ENCODE data around the gene SUCLG2.
A peak's percentile ranks its signal among the peaks of the same experiment; 100 is the strongest.

SUCLG2 gene

DNA sequence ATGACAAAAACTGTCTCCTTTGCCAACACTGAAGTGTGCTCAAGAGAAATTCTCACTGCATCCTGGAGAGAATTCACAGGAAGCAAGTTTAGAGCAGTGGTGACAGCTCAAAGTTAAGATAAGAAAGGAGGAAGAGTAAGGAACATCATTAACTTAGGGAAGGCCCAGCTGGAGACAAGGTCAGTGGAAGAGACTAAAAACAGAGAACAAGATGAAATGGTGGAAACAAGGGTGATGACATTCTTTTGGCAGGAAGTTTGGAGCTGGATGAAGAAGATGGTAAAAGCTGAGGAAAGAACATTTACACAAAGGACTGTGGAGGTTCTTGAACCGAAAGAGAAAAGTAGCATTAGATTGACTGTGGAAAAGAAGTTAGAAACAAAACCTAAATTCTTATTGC, 6.7 kb upstream of the SUCLG2 start:
- Mint-ChIP-seq H3K4me3 (no peak overlapping the region), H3K27ac (no peak overlapping the region), H3K27me3 (ENCODE audit: low read depth) (peaks cover 13% of the 10 kb centered on the region), H3K9me3 (peaks cover 29% of the 10 kb centered on the region), H3K36me3 (ENCODE audit: low read depth) (peaks cover 16% of the 10 kb centered on the region), H3K4me1 (ENCODE audit: low read depth) (peaks cover 30% of the 10 kb centered on the region)

DNA sequence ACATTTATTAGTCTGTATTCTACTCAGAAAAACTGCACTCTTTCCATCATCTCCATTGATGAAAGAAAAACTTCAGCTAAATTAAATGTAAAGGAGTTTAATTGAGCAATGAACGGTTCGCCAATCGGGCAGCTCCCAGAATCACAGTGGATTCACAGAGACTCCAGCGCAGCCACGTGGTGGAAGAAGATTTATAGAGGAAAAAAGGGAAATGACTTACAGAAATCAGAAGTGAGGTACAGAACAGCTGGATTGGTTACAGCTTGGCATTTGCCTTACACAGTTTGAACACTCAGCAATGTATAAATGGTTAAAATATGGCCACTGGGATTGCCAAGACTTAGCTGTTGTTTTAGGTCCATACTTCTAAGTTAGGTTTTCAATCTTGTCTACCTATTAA, 2.8 kb upstream of the SUCLG2 start:
- Mint-ChIP-seq H3K9me3 (peaks cover 36% of the 10 kb centered on the region), H3K4me1 (ENCODE audit: low read depth) (peaks cover 42% of the 10 kb centered on the region), H3K36me3 (ENCODE audit: low read depth) (peaks cover 26% of the 10 kb centered on the region), H3K4me3 (no peak overlapping the region), H3K27me3 (ENCODE audit: low read depth) (peaks cover 13% of the 10 kb centered on the region), H3K27ac (peak overlapping the region; percentile 39)

DNA sequence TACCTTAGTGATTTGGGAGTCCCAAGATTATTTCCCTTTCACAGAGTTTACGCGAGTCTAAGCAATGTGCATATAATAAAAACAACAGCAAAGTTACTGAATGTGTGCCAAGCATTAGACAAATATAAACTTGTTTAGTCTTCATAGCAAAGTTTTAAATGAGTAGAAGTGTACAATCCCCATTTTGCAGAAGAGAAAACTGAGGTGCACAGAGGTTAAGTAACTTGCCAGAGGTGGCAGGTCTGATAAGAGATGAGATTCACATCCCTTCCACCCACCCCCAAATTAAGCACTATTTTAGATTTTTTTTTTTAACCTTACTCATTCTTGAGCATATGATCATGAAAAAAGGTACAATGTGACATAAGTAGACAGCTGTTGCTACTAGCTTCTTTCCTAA, 2.2 kb upstream of the SUCLG2 start:
- Mint-ChIP-seq H3K27ac (no peak overlapping the region), H3K36me3 (ENCODE audit: low read depth) (peaks cover 32% of the 10 kb centered on the region), H3K4me3 (no peak overlapping the region), H3K4me1 (ENCODE audit: low read depth) (peaks cover 48% of the 10 kb centered on the region), H3K9me3 (peaks cover 36% of the 10 kb centered on the region), H3K27me3 (ENCODE audit: low read depth) (peaks cover 13% of the 10 kb centered on the region)

DNA sequence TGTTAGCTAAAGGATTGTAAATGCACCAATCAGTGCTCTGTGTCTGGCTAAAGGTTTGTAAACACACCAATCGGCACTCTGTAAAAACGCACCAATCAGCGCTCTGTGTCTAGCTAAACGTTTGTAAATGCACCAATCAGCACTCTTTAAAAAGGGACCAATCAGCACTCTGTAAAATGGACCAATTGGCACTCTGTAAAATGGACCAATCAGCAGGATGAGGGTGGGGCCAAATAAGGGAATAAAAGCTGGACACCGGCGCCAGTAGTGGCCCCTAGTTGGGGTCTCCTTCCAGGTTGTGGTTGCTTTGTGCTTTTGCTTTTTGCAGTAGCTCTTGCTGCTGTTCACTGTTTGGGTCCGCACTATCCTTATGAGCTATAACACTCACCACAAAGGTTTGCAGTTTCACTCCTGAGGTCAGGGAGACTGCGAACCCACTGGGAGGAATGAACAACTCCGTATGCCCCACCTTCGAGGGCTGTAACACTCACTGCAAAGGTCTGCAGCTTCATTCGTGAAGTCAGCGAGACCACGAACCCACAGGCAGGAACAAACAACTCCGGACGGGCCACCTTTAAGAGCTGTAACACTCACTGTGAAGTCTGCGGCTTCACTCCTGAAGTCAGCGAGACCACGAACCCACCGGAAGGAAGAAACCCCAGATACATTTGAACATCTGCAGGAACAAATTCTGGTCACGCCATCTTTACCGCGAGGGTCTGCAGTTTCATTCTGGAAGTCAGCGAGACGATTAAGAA, 1.1 kb upstream of the SUCLG2 start:
- Mint-ChIP-seq H3K4me3 (peak overlapping the region; percentile 73), H3K27me3 (ENCODE audit: low read depth) (peaks cover 13% of the 10 kb centered on the region), H3K27ac (peak overlapping the region; percentile 88), H3K4me1 (ENCODE audit: low read depth) (peaks cover 47% of the 10 kb centered on the region), H3K36me3 (ENCODE audit: low read depth) (peaks cover 38% of the 10 kb centered on the region), H3K9me3 (peaks cover 36% of the 10 kb centered on the region)

GRCh38 chr3:67654844-67655177, 399 bp upstream of the SUCLG2 start:
- Mint-ChIP-seq H3K4me3 (peak overlapping the region; percentile 73), H3K27me3 (ENCODE audit: low read depth) (peaks cover 13% of the 10 kb centered on the region), H3K36me3 (ENCODE audit: low read depth) (peaks cover 38% of the 10 kb centered on the region), H3K27ac (peak overlapping the region; percentile 88), H3K4me1 (ENCODE audit: low read depth) (peaks cover 47% of the 10 kb centered on the region), H3K9me3 (peaks cover 34% of the 10 kb centered on the region)

DNA sequence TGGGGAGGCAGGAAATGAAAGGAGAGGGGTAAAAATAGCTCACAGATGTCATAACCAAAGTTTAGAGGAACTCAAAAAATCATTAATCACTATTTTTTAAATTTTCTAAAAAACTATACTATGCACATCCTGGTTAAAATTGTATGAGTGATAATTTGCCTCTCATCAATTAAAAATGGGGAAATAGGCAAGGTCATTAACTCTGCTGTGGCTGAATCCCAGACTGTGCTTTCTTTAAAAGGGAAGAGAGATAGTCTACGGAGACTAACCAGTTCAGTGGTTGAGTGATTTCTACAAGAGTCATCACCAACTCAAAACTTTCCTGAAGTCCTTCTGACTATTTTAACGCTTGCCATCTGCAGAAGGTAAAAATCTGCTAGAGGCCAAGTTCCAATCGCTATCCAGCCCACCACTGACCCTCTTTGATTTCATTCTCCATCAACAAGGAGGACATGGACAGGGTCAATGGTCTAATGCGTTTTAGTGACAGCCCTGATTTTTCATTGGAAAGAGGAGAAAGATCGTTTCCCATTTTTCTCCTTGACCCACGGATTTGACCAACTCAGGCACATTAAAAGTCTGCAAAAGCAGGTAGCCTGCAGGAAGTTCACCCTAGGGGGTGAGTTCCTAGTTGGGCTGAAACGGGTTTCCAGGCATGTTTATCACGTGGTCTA, 850 bp downstream of the SUCLG2 start:
- H3K27ac Mint-ChIP-seq: peak overlapping the region; percentile 60
- H3K36me3 Mint-ChIP-seq (ENCODE audit: low read depth): peaks cover 43% of the 10 kb centered on the region
- H3K9me3 Mint-ChIP-seq: peaks cover 29% of the 10 kb centered on the region
- peak overlapping the region; percentile 74 for H3K4me3 Mint-ChIP-seq
- H3K27me3 Mint-ChIP-seq (ENCODE audit: low read depth): peaks cover 9% of the 10 kb centered on the region
- peaks cover 52% of the 10 kb centered on the region for H3K4me1 Mint-ChIP-seq (ENCODE audit: low read depth)

GRCh38 chr3:67650084-67650483, 4.3 kb downstream of the SUCLG2 start:
- Mint-ChIP-seq H3K4me1 (ENCODE audit: low read depth) (peaks cover 30% of the 10 kb centered on the region), H3K27ac (no peak overlapping the region), H3K36me3 (ENCODE audit: low read depth) (peaks cover 35% of the 10 kb centered on the region), H3K4me3 (no peak overlapping the region), H3K9me3 (no peaks in the 10 kb centered on the region), H3K27me3 (ENCODE audit: low read depth) (no peaks in the 10 kb centered on the region)

DNA sequence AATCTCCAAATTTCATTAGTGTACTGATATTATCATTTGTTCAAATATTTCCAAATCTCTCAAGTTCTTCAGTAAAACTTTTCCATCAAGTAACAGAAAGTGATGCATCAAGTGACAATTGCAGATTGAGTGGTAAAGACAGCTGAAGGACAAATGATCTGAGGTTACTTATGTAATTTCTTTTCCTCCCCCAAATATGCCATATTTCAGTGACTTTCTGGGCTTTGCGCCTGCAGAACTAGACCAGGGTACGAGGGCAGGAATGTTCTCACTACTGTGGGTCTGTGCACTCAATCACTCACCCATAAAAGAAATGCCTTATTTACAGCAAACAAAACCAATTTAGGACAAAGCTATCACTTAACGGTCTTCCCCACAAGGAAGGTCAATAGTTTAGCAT, 4.7 kb downstream of the SUCLG2 start:
- peaks cover 37% of the 10 kb centered on the region for H3K36me3 Mint-ChIP-seq (ENCODE audit: low read depth)
- peaks cover 27% of the 10 kb centered on the region for H3K4me1 Mint-ChIP-seq (ENCODE audit: low read depth)
- H3K9me3 Mint-ChIP-seq: no peaks in the 10 kb centered on the region
- H3K27ac Mint-ChIP-seq: no peak overlapping the region
- no peaks in the 10 kb centered on the region for H3K27me3 Mint-ChIP-seq (ENCODE audit: low read depth)
- no peak overlapping the region for H3K4me3 Mint-ChIP-seq

GRCh38 chr3:67648701-67649100, 5.7 kb downstream of the SUCLG2 start:
- Mint-ChIP-seq H3K36me3 (ENCODE audit: low read depth) (peaks cover 40% of the 10 kb centered on the region), H3K9me3 (no peaks in the 10 kb centered on the region), H3K4me1 (ENCODE audit: low read depth) (peaks cover 29% of the 10 kb centered on the region), H3K27ac (no peak overlapping the region), H3K4me3 (no peak overlapping the region), H3K27me3 (ENCODE audit: low read depth) (no peaks in the 10 kb centered on the region)

DNA sequence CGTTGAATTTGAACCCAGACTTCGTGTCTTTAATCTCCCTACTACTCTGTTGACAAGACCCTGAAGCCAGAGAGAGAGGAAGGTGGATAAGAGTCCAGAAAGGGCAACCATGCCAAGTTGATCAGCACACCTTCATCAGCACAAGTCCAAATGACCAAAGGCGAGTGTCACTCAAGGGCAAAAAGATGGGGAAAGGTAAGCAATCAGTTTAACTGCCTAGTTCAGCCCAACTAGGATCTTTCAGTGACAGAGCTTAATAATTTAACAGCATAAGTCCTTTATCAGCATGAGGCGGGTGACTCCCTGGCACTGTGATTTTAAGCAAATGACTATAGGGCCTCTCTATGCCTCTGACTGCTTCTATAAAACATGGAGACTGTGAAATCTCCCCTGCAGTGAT, 6.2 kb downstream of the SUCLG2 start:
- Mint-ChIP-seq H3K9me3 (no peaks in the 10 kb centered on the region), H3K4me3 (no peak overlapping the region), H3K36me3 (ENCODE audit: low read depth) (peaks cover 42% of the 10 kb centered on the region), H3K27me3 (ENCODE audit: low read depth) (no peaks in the 10 kb centered on the region), H3K27ac (no peak overlapping the region), H3K4me1 (ENCODE audit: low read depth) (peaks cover 26% of the 10 kb centered on the region)

GRCh38 chr3:67647390-67647878, 7.0 kb downstream of the SUCLG2 start:
- H3K36me3 Mint-ChIP-seq (ENCODE audit: low read depth): peaks cover 37% of the 10 kb centered on the region
- no peak overlapping the region for H3K27ac Mint-ChIP-seq
- H3K4me1 Mint-ChIP-seq (ENCODE audit: low read depth): peaks cover 18% of the 10 kb centered on the region
- no peaks in the 10 kb centered on the region for H3K27me3 Mint-ChIP-seq (ENCODE audit: low read depth)
- H3K4me3 Mint-ChIP-seq: no peak overlapping the region
- H3K9me3 Mint-ChIP-seq: no peaks in the 10 kb centered on the region

DNA sequence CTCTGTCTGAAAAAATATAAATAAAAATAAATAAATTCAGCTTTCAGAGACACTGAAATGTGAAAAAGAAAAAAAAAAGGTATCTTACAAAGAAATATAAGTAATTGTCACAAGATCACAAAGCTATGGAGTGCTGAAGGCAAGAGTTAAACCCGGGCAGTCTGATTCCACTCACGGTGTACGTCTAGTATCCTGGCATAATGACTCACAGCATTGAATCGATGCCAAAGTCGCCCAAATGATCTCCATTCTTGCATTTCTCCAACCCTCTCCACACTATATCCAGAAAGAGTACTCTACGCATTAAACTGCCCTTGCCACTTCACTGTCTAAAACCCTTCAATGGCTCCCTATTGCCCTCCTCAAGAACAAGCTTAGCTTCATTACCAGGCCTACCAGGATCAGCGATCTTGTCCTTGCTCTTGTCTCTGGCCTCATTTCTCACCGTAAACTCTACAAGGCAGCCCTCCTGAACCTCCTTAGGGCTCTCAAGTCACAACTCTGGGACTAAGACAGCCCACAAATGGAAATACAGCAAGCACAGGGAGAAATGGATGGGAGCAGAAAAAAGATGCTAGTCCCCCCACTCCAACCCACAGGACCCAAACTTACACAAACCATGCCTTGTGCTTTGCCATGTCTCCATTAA, 7.7 kb downstream of the SUCLG2 start:
- Mint-ChIP-seq H3K4me1 (ENCODE audit: low read depth) (peaks cover 14% of the 10 kb centered on the region), H3K27me3 (ENCODE audit: low read depth) (no peaks in the 10 kb centered on the region), H3K27ac (no peak overlapping the region), H3K9me3 (no peaks in the 10 kb centered on the region), H3K4me3 (no peak overlapping the region), H3K36me3 (ENCODE audit: low read depth) (peaks cover 31% of the 10 kb centered on the region)

DNA sequence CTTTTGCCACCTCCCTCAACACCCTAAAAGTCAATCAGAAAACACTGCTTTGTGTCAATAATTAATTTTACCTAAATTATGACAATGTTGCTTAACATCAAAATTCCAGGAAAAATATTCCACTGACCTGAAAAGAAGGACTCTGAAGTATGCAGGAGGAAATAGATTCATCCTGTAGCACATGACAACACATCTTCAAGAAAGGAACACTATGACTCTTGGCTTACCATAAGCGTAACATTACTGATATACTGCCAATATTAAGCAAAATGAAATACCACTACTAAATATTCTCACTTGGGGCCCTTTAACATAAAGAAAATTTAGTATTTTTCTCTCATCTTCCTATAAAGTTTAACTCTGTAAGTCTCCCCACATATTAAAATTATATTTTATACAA, 9.6 kb downstream of the SUCLG2 start:
- Mint-ChIP-seq H3K27ac (no peak overlapping the region), H3K4me3 (no peak overlapping the region), H3K9me3 (no peaks in the 10 kb centered on the region), H3K36me3 (ENCODE audit: low read depth) (peaks cover 27% of the 10 kb centered on the region), H3K27me3 (ENCODE audit: low read depth) (no peaks in the 10 kb centered on the region), H3K4me1 (ENCODE audit: low read depth) (peaks cover 11% of the 10 kb centered on the region)

- peaks cover 5% of the 10 kb centered on the region for H3K4me1 Mint-ChIP-seq (ENCODE audit: low read depth)
- H3K36me3 Mint-ChIP-seq (ENCODE audit: low read depth): peaks cover 17% of the 10 kb centered on the region
- H3K4me3 Mint-ChIP-seq: no peak overlapping the region
- no peaks in the 10 kb centered on the region for H3K27me3 Mint-ChIP-seq (ENCODE audit: low read depth)
- H3K27ac Mint-ChIP-seq: no peak overlapping the region
- no peaks in the 10 kb centered on the region for H3K9me3 Mint-ChIP-seq
These were observed 11.7 kb downstream of the SUCLG2 start for GRCh38 chr3:67642734-67643133.

GRCh38 chr3:67642190-67642589, 12.2 kb downstream of the SUCLG2 start:
- no peak overlapping the region for H3K27ac Mint-ChIP-seq
- peaks cover 8% of the 10 kb centered on the region for H3K4me1 Mint-ChIP-seq (ENCODE audit: low read depth)
- H3K36me3 Mint-ChIP-seq (ENCODE audit: low read depth): peaks cover 21% of the 10 kb centered on the region
- H3K27me3 Mint-ChIP-seq (ENCODE audit: low read depth): no peaks in the 10 kb centered on the region
- no peak overlapping the region for H3K4me3 Mint-ChIP-seq
- H3K9me3 Mint-ChIP-seq: no peaks in the 10 kb centered on the region
